ENCODE data around the gene GALR2. TPM values are rescaled to one million over a fixed set of nuclear protein-coding genes. Genes with fewer than 3 reads are reported as not detected.

GALR2 gene
- polyA plus RNA-seq, 1 donor = 0.93 TPM

DNA sequence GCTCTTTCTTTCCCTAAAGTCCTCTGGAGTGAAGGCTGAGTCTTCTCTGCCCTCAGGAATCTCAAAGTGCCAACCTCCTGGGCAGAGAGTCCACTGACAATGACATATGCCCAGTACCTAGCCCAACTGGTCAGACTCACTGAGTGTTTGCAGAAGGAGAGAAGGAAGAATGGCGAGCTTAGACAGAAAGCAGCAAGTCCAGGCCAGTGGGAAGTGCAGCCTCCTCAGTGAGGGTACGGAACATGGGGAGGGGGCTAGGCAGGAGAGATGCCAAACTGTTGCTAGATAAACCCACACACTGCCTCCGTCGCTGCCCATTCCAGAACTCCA lies 28.3 kb downstream of the GALR2 start:
- H3K4me1 ChIP-seq (ENCODE audit: control insufficient read depth, insufficient read depth, low read length) = peaks cover 16% of the 10 kb centered on the region
- WGBS (ENCODE audit: insufficient coverage, low lambda C conversion rate) = no CpG with 5 or more reads among the region's 4 CpGs
- H3K27ac ChIP-seq (ENCODE audit: low read length) = peak overlapping the region; percentile 75

GRCh38 chr17:76103274-76104139 lies 28.9 kb downstream of the GALR2 start, which contains the start of gene EXOC7:
Gene EXOC7 (minus strand): TSS chr17:76103787. CDS start chr17:76103692, 95 bp downstream.
- Histone ChIP-seq H3K4me1 (ENCODE audit: control insufficient read depth, insufficient read depth, low read length) (peaks cover 16% of the 10 kb centered on the region), H3K36me3 (ENCODE audit: control insufficient read depth, insufficient read depth, low read length) (peaks cover 27% of the 10 kb centered on the region), H3K4me3 (ENCODE audit: low read length) (peak within 1 kb of the TSS; percentile 76), H3K27me3 (ENCODE audit: control insufficient read depth, insufficient read depth, low read length) (no peaks in the 10 kb centered on the region), H3K9me3 (ENCODE audit: control insufficient read depth, low read depth, low read length) (peaks cover 3% of the 10 kb centered on the region), H3K27ac (ENCODE audit: low read length) (peak within 1 kb of the TSS; percentile 75)
- no CpG with 5 or more reads among the region's 55 CpGs for WGBS (ENCODE audit: insufficient coverage, low lambda C conversion rate)
- DNase-seq = peak; percentile 92 to 94

More for the DNA sequence above, 28.3 kb downstream of the GALR2 start:
- no peak for DNase-seq
- peak overlapping the region; percentile 76 for H3K4me3 ChIP-seq (ENCODE audit: low read length)
- H3K9me3 ChIP-seq (ENCODE audit: control insufficient read depth, low read depth, low read length) = peaks cover 3% of the 10 kb centered on the region
- no peaks in the 10 kb centered on the region for H3K27me3 ChIP-seq (ENCODE audit: control insufficient read depth, insufficient read depth, low read length)
- peaks cover 27% of the 10 kb centered on the region for H3K36me3 ChIP-seq (ENCODE audit: control insufficient read depth, insufficient read depth, low read length)

DNA sequence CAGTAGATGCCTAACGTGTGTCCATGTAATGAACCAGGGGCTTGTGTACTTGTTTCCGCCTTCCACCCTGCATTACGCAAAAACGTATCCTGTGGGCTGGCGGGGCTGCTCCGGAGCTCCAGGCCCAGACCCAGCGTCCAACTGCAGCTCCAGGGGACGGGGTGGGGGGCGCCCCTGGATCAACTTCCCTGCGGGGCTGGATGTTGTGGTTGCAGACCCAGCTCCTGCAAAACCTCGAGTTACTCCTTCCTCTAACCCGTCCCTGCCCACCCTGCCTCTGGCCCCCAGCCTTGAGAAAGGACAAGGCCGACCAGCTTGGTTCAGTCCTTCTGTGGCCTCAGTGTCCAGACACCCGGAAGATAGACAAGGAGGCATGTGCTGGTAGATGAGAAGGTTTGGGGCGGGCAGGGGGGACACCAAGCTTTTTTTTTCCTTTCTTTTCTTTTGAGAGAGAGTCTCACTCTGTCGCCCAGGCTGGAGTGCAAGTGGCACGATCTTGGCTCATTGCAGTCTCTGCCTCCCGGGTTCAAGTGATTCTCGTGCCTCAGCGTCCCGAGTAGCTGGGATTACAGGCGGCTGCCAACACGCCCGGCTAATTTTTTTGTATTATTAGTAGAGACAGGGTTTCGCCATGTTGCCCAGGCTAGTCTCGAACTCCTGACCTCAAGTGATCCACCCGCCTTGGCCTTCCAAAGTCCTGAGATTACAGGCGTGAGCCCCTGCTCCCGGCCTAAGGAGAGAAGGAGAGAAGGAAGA lies 29.7 kb downstream of the GALR2 start:
- Histone ChIP-seq H3K4me3 (ENCODE audit: low read length) (peak overlapping the region; percentile 76), H3K27ac (ENCODE audit: low read length) (peak overlapping the region; percentile 75), H3K4me1 (ENCODE audit: control insufficient read depth, insufficient read depth, low read length) (peaks cover 16% of the 10 kb centered on the region), H3K36me3 (ENCODE audit: control insufficient read depth, insufficient read depth, low read length) (peaks cover 24% of the 10 kb centered on the region), H3K9me3 (ENCODE audit: control insufficient read depth, low read depth, low read length) (peaks cover 3% of the 10 kb centered on the region), H3K27me3 (ENCODE audit: control insufficient read depth, insufficient read depth, low read length) (no peaks in the 10 kb centered on the region)
- 100% methylated on average over 1 of the region's 29 CpGs for WGBS (ENCODE audit: insufficient coverage, low lambda C conversion rate)
- DNase-seq = no peak

DNA sequence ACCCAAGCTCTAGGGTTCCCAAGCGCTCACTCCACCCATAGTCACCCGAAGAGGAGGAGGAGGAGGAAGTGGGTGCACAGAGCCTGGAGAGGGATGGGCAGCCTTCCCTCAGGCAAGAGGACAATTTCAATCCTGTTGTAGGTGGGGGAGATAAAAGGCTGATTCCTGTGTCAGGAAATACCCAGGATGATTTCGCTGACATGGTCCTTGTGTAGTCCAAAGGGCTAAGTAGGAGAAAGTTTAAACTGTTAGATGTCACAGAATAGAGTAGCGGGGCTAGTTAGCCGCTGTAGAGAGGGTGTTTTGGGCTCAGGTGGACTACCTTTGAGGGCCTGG lies 30.3 kb downstream of the GALR2 start:
- peaks cover 16% of the 10 kb centered on the region for H3K4me1 ChIP-seq (ENCODE audit: control insufficient read depth, insufficient read depth, low read length)
- DNase-seq = peak; percentile 38 to 55
- no peaks in the 10 kb centered on the region for H3K27me3 ChIP-seq (ENCODE audit: control insufficient read depth, insufficient read depth, low read length)
- WGBS (ENCODE audit: insufficient coverage, low lambda C conversion rate) = no CpG with 5 or more reads among the region's 5 CpGs
- peaks cover 3% of the 10 kb centered on the region for H3K9me3 ChIP-seq (ENCODE audit: control insufficient read depth, low read depth, low read length)
- H3K4me3 ChIP-seq (ENCODE audit: low read length) = no peak overlapping the region
- H3K27ac ChIP-seq (ENCODE audit: low read length) = peak overlapping the region; percentile 12
- H3K36me3 ChIP-seq (ENCODE audit: control insufficient read depth, insufficient read depth, low read length) = peaks cover 18% of the 10 kb centered on the region

- peaks cover 16% of the 10 kb centered on the region for H3K4me1 ChIP-seq (ENCODE audit: control insufficient read depth, insufficient read depth, low read length)
- H3K9me3 ChIP-seq (ENCODE audit: control insufficient read depth, low read depth, low read length) = peaks cover 3% of the 10 kb centered on the region
- no CpG with 5 or more reads among the region's 3 CpGs for WGBS (ENCODE audit: insufficient coverage, low lambda C conversion rate)
- no peak for DNase-seq
- no peak overlapping the region for H3K4me3 ChIP-seq (ENCODE audit: low read length)
- peak overlapping the region; percentile 45 for H3K27ac ChIP-seq (ENCODE audit: low read length)
- peaks cover 5% of the 10 kb centered on the region for H3K36me3 ChIP-seq (ENCODE audit: control insufficient read depth, insufficient read depth, low read length)
- no peaks in the 10 kb centered on the region for H3K27me3 ChIP-seq (ENCODE audit: control insufficient read depth, insufficient read depth, low read length)
Observed at GRCh38 chr17:76106703-76107102, 32.1 kb downstream of the GALR2 start.

DNA sequence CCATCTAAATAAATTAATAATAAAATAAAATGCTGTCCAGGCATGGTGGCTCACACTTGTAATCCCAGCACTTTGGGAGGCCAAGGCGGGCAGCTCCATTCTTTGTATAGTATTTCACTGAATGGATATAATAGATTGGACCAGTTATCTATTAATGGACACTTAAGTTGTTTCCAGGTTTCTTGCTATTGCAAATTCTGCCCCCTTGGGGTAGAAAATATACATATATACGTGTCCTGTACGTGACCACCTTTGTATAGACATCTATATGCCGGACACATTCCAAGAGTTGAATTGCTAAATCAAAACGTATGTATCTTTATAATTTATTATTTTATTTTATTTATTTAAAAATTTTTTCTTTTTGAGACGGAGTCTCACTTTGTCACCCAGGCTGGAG lies 32.9 kb downstream of the GALR2 start:
- no peak for DNase-seq
- Histone ChIP-seq H3K4me1 (ENCODE audit: control insufficient read depth, insufficient read depth, low read length) (peaks cover 13% of the 10 kb centered on the region), H3K9me3 (ENCODE audit: control insufficient read depth, low read depth, low read length) (peaks cover 3% of the 10 kb centered on the region), H3K36me3 (ENCODE audit: control insufficient read depth, insufficient read depth, low read length) (no peaks in the 10 kb centered on the region), H3K4me3 (ENCODE audit: low read length) (no peak overlapping the region), H3K27me3 (ENCODE audit: control insufficient read depth, insufficient read depth, low read length) (no peaks in the 10 kb centered on the region), H3K27ac (ENCODE audit: low read length) (no peak overlapping the region)
- 85% methylated on average over 2 of the region's 6 CpGs for WGBS (ENCODE audit: insufficient coverage, low lambda C conversion rate)

GRCh38 chr17:76111956-76112355 lies 37.4 kb downstream of the GALR2 start:
- no peaks in the 10 kb centered on the region for H3K9me3 ChIP-seq (ENCODE audit: control insufficient read depth, low read depth, low read length)
- H3K4me3 ChIP-seq (ENCODE audit: low read length) = no peak overlapping the region
- no peaks in the 10 kb centered on the region for H3K4me1 ChIP-seq (ENCODE audit: control insufficient read depth, insufficient read depth, low read length)
- DNase-seq = no peak
- H3K27me3 ChIP-seq (ENCODE audit: control insufficient read depth, insufficient read depth, low read length) = no peaks in the 10 kb centered on the region
- H3K27ac ChIP-seq (ENCODE audit: low read length) = no peak overlapping the region
- no peaks in the 10 kb centered on the region for H3K36me3 ChIP-seq (ENCODE audit: control insufficient read depth, insufficient read depth, low read length)
- WGBS (ENCODE audit: insufficient coverage, low lambda C conversion rate) = no CpG with 5 or more reads among the region's 2 CpGs

- H3K4me3 ChIP-seq (ENCODE audit: low read length) = no peak overlapping the region
- H3K27ac ChIP-seq (ENCODE audit: low read length) = no peak overlapping the region
- WGBS (ENCODE audit: insufficient coverage, low lambda C conversion rate) = no CpG with 5 or more reads among the region's 7 CpGs
- no peaks in the 10 kb centered on the region for H3K9me3 ChIP-seq (ENCODE audit: control insufficient read depth, low read depth, low read length)
- H3K36me3 ChIP-seq (ENCODE audit: control insufficient read depth, insufficient read depth, low read length) = no peaks in the 10 kb centered on the region
- no peaks in the 10 kb centered on the region for H3K4me1 ChIP-seq (ENCODE audit: control insufficient read depth, insufficient read depth, low read length)
- no peaks in the 10 kb centered on the region for H3K27me3 ChIP-seq (ENCODE audit: control insufficient read depth, insufficient read depth, low read length)
- DNase-seq = no peak
Observed at GRCh38 chr17:76115138-76115754, 40.7 kb downstream of the GALR2 start.

DNA sequence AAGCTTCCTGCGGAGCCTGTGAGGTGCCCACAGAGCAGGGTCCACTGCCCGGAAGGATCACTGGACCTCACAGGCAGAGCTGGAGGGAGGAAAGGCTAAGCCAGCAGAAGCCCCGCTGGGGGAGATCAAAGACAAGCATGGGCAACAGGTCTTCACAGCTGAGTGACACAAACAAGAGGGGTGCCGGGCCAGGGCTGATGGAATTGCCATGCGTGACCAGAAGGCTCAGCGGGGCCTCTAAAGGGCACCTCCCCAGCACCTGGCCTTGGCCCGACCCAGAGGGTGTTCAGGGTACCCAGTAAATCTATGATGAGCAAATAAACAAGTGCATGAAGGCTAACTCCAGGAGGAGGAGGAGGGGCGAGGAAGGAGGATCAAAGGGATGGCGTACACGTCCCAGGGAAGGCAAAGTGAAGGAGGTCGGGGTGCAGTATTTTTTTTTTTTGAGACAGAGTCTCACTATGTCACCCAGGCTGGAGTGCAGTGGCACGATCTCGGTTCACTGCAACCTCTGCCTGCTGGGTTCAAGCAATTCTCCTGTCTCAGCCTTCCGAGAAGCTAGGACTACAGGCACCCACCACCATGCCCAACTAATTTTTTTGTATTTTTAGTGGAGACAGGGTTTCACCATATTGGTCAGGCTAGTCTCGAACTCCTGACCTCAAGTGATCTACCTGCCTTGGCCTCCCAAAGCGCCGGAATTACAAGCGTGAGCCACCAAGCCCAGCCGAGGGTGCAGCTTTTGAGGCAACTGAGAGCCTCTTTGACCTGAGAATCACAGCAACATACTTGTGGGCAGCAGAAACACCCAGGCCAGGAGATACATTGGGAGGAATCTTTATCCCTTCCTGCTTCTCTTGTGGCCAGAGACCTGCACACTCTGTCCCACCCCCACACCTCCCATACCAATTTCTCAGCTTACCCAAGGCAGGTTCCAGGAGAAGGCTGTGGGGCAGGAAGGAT lies 45.1 kb downstream of the GALR2 start:
- Histone ChIP-seq H3K4me3 (ENCODE audit: low read length) (no peak overlapping the region), H3K27me3 (ENCODE audit: control insufficient read depth, insufficient read depth, low read length) (no peaks in the 10 kb centered on the region), H3K9me3 (ENCODE audit: control insufficient read depth, low read depth, low read length) (no peaks in the 10 kb centered on the region), H3K27ac (ENCODE audit: low read length) (no peak overlapping the region), H3K36me3 (ENCODE audit: control insufficient read depth, insufficient read depth, low read length) (no peaks in the 10 kb centered on the region), H3K4me1 (ENCODE audit: control insufficient read depth, insufficient read depth, low read length) (peaks cover 3% of the 10 kb centered on the region)
- DNase-seq = no peak
- no CpG with 5 or more reads among the region's 19 CpGs for WGBS (ENCODE audit: insufficient coverage, low lambda C conversion rate)
